HepG2 (cell line): ENCODE results near the gene ZNF184. TPM values are rescaled to one million over a fixed set of nuclear protein-coding genes. Genes with fewer than 3 reads are reported as not detected.

Source experiments
- ARNT ChIP-seq: fragments of 450-650 bp; IDR thresholded peaks from 2 replicates; pipeline ENCODE4 v1.6.1; 2017
- HNRNPK ChIP-seq: fragments of 200-400 bp; formaldehyde crosslinking; IDR thresholded peaks from 2 replicates; pipeline ENCODE4 v1.6.1; 2018; ENCODE audit warnings: low read length, low read depth, moderate library complexity, mild to moderate bottlenecking; ENCODE audit not compliant: poor library complexity, severe bottlenecking
- JUND ChIP-seq: sonication (generic); formaldehyde crosslinking; IDR thresholded peaks from 2 replicates; pipeline ENCODE4 v1.8.0; 2022; ENCODE audit warnings: mild to moderate bottlenecking, missing genetic modification reagents
- MZF1 ChIP-seq: sonication (generic); formaldehyde crosslinking; IDR thresholded peaks from 2 replicates; pipeline ENCODE4 v1.8.1; 2023; ENCODE audit warnings: mild to moderate bottlenecking, missing genetic modification reagents, borderline replicate concordance
- NONO ChIP-seq, 2 experiments: fragments of 450-650 bp in 1 of 2; sonication (generic) in 1 of 2; formaldehyde crosslinking in 1 of 2; IDR thresholded peaks in 1 of 2; conservative IDR thresholded peaks in 1 of 2; 2 replicates each; pipeline versions ENCODE4 v1.6.1 to v1.8.0; 2017 to 2022; ENCODE audit warnings: mild to moderate bottlenecking in 1 of 2, missing genetic modification reagents in 1 of 2, moderate library complexity in 1 of 2
- RFX3 ChIP-seq: IDR thresholded peaks from 2 replicates; pipeline ENCODE4 v1.6.1; 2016; ENCODE audit warnings: missing biosample characterization, missing genetic modification reagents
- RXRA ChIP-seq: sonication (generic); formaldehyde crosslinking; IDR thresholded peaks from 2 replicates; pipeline ENCODE4 v1.5.1; 2020; ENCODE audit warnings: missing genetic modification reagents
- TOE1 ChIP-seq: sonication (generic); formaldehyde crosslinking; IDR thresholded peaks from 2 replicates; pipeline ENCODE4 v1.4.0; 2020; ENCODE audit warnings: mild to moderate bottlenecking, missing genetic modification reagents
- U2AF1 ChIP-seq: fragments of 200-400 bp; formaldehyde crosslinking; optimal IDR thresholded peaks from 2 replicates; pipeline ENCODE3; 2017; ENCODE audit warnings: mild to moderate bottlenecking, low read depth, low read length
- ZNF670 ChIP-seq: sonication (generic); formaldehyde crosslinking; IDR thresholded peaks from 2 replicates; pipeline ENCODE4 v1.8.0; 2022; ENCODE audit warnings: mild to moderate bottlenecking, missing genetic modification reagents, borderline replicate concordance
- ZNF788 ChIP-seq: sonication (generic); formaldehyde crosslinking; IDR thresholded peaks from 2 replicates; pipeline ENCODE4 v1.5.0; 2020; ENCODE audit warnings: mild to moderate bottlenecking, missing genetic modification reagents, borderline replicate concordance
- polyA plus RNA-seq, 8 experiments: library from polyadenylated mRNA; depleted of rRNA in 3 of 8; stranded (reverse) in 7 of 8; unstranded in 1 of 8; fragments of >200 nt; fragmentation: Illumina TruSeq in 4 of 8; extraction: Trizol in 4 of 8; gene quantifications; 2 replicates each; pipeline versions ENCODE4 v1.2.1 to v1.2.3, GENCODE V29; 2011 to 2016; ENCODE audit warnings: low read depth in 4 of 8, missing spikeins in 1 of 8, mixed read lengths in 1 of 8; ENCODE audit not compliant: insufficient read depth in 1 of 8
- total RNA-seq, 5 experiments: library from RNA; depleted of rRNA; stranded (reverse); fragments of >200 nt; fragmentation: Illumina TruSeq; extraction: Trizol; gene quantifications; 2 replicates each; pipeline ENCODE4 v1.2.3, GENCODE V29; 2016; ENCODE audit warnings: low read depth in 1 of 5
- TF ChIP-seq, protein P1 (sequence below): sonication (generic); formaldehyde crosslinking; IDR thresholded peaks from 2 replicates; pipeline ENCODE4 v1.9.0; 2021; ENCODE audit warnings: missing genetic modification reagents, borderline replicate concordance
- TF ChIP-seq, protein P2 (sequence below): sonication (generic); formaldehyde crosslinking; IDR thresholded peaks from 2 replicates; pipeline ENCODE4 v1.4.0; 2020; ENCODE audit warnings: missing genetic modification reagents, low read depth, mild to moderate bottlenecking, borderline replicate concordance
- TF ChIP-seq, protein P3 (sequence below): sonication (generic); formaldehyde crosslinking; IDR thresholded peaks from 2 replicates; pipeline ENCODE4 v1.8.1; 2022; ENCODE audit warnings: low read depth, mild to moderate bottlenecking, missing genetic modification reagents

The ZNF184 gene
- total and polyA plus RNA-seq, 2 of the 13 experiments (the other 11 are each of a cell fraction or from before 2014, with no cell fraction given): 2.1 to 10.1 TPM

DNA sequence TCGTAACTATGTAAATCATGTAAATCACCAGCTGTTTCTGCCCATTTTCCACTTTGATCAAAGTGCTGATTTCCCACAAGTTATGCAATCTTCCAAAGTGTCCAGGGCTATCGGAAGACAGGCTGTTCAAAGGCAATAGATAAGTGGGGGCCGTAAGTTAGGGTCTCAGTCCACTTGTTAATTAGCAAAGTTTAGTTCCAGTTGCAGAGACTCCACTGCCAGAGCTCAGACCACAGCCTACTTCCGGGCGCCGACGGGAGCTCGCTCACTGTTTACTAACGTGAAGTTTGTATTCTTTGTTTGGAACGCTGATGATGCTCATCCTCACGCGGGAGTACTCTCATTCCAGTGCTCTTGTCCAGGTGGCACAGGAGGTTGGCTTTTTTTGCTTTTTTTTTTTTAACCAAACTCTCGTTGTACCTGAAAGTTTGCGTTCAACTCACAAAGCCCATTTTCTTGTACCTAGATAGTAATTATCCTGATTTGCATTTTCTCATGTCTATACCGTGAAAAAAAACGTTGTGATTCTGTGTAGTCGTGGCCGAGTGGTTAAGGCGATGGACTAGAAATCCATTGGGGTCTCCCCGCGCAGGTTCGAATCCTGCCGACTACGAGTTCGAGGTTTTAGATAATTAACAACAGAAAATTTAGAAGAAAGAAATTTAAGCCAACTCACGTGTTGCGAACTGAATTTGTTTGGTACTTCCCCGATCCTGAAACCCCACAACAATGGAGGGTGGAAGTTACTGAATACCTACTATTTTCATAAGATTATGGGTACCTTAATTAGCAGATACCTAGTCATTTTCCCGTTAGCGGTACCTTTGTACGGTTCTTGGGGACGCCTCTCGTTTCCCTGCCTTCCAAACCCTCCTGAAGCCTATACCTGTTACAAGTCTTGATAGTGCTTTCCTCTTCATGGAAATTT lies 29.9 kb upstream of the ZNF184 start (continued):
- TF ChIP-seq NONO (IDR thresholded peaks at IDR 0.05) (no peak), NONO (CRISPR knock-in tag; conservative IDR thresholded peaks at IDR 0.05) (0 out of 2 replicates have a peak, but pooled peaks have one; percentile 39), RXRA (CRISPR knock-in tag) (no peak), JUND (peak; percentile 23; the same call in 1 of the 2 replicates), U2AF1 (no peak), ARNT (no peak), RFX3 (CRISPR knock-in tag) (0 out of 2 replicates have a peak, but pooled peaks have one; percentile 26), HNRNPK (no peak), MZF1 (no peak), ZNF670 (CRISPR knock-in tag) (no peak), TOE1 (CRISPR knock-in tag) (no peak), ZNF788 (CRISPR knock-in tag) (no peak)
- TF ChIP-seq, protein P1, sequence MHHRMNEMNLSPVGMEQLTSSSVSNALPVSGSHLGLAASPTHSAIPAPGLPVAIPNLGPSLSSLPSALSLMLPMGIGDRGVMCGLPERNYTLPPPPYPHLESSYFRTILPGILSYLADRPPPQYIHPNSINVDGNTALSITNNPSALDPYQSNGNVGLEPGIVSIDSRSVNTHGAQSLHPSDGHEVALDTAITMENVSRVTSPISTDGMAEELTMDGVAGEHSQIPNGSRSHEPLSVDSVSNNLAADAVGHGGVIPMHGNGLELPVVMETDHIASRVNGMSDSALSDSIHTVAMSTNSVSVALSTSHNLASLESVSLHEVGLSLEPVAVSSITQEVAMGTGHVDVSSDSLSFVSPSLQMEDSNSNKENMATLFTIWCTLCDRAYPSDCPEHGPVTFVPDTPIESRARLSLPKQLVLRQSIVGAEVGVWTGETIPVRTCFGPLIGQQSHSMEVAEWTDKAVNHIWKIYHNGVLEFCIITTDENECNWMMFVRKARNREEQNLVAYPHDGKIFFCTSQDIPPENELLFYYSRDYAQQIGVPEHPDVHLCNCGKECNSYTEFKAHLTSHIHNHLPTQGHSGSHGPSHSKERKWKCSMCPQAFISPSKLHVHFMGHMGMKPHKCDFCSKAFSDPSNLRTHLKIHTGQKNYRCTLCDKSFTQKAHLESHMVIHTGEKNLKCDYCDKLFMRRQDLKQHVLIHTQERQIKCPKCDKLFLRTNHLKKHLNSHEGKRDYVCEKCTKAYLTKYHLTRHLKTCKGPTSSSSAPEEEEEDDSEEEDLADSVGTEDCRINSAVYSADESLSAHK (CRISPR knock-in tag): no peak
- TF ChIP-seq, protein P2, sequence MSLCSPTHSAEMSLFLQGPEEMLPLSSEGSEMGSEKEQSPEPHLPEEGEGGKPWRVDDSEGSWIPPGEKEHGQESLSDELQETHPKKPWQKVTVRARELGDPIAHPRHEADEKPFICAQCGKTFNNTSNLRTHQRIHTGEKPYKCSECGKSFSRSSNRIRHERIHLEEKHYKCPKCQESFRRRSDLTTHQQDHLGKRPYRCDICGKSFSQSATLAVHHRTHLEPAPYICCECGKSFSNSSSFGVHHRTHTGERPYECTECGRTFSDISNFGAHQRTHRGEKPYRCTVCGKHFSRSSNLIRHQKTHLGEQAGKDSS (CRISPR knock-in tag): peak; percentile 100
- TF ChIP-seq, protein P3, sequence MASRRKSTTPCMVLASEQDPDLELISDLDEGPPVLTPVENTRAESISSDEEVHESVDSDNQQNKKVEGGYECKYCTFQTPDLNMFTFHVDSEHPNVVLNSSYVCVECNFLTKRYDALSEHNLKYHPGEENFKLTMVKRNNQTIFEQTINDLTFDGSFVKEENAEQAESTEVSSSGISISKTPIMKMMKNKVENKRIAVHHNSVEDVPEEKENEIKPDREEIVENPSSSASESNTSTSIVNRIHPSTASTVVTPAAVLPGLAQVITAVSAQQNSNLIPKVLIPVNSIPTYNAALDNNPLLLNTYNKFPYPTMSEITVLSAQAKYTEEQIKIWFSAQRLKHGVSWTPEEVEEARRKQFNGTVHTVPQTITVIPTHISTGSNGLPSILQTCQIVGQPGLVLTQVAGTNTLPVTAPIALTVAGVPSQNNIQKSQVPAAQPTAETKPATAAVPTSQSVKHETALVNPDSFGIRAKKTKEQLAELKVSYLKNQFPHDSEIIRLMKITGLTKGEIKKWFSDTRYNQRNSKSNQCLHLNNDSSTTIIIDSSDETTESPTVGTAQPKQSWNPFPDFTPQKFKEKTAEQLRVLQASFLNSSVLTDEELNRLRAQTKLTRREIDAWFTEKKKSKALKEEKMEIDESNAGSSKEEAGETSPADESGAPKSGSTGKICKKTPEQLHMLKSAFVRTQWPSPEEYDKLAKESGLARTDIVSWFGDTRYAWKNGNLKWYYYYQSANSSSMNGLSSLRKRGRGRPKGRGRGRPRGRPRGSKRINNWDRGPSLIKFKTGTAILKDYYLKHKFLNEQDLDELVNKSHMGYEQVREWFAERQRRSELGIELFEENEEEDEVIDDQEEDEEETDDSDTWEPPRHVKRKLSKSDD (CRISPR knock-in tag): 0 out of 2 replicates have a peak, but pooled peaks have one; percentile 5
